Ishikawa (cell line): ENCODE measurements around the gene TMEM255A.

Experiments
- CEBPB ChIP-seq: IDR thresholded peaks from 2 replicates; pipeline ENCODE4 v1.6.1; 2012
- EP300 ChIP-seq: IDR thresholded peaks from 2 replicates; pipeline ENCODE4 v1.6.1; 2012; ENCODE audit warnings: borderline replicate concordance
- MAX ChIP-seq: IDR thresholded peaks from 2 replicates; pipeline ENCODE4 v1.6.1; 2012
- NFIC ChIP-seq: IDR thresholded peaks from 2 replicates; pipeline ENCODE4 v1.6.1; 2012
- RAD21 ChIP-seq: IDR thresholded peaks from 2 replicates; pipeline ENCODE4 v1.6.1; 2012; ENCODE audit warnings: low read depth
- TEAD4 ChIP-seq: IDR thresholded peaks from 2 replicates; pipeline ENCODE4 v1.6.1; 2012

- TF ChIP-seq EP300, result no peak
- no peak for TF ChIP-seq TEAD4
- no peak for TF ChIP-seq MAX
- TF ChIP-seq NFIC, result no peak
- no peak for TF ChIP-seq RAD21
- TF ChIP-seq CEBPB, result no peak
Measured at GRCh38 chrX:120274145-120274544, 37.1 kb downstream of the TMEM255A start.
